Measurements from ENCODE around the gene CLEC3B.

- TF ChIP-seq CTCF (IDR thresholded peaks at IDR 0.05): no peak
- TF ChIP-seq POLR2A (IDR thresholded peaks at IDR 0.05): no peak
These were observed 39.2 kb downstream of the CLEC3B start for GRCh38 chr3:45065373-45065720.
